Naive thymus-derived CD4-positive, alpha-beta T cell (primary cell): ENCODE results near the gene NR2F2. TPM values are rescaled to one million over a fixed set of nuclear protein-coding genes. Genes with fewer than 3 reads are reported as not detected.

Source experiments
- ATAC-seq: fragments of 150-1000 bp; cut with Tn5 transposase; 2 replicates; pipeline ENCODE4 v1.10.0; 2021; ENCODE audit warnings: mild to moderate bottlenecking, moderate library complexity
- CTCF ChIA-PET: fragments of 350-600 bp; sonication (Branson Sonifier 250); formaldehyde crosslinking; loops from one replicate; lab custom pipeline; 2021; ENCODE audit warnings: antibody characterized with exemption; lab: Charles Lee
- POLR2A ChIA-PET: fragments of 350-600 bp; sonication (Branson Sonifier 250); formaldehyde crosslinking; loops from one replicate; lab custom pipeline; 2021; ENCODE audit warnings: antibody characterized with exemption, inconsistent platforms; lab: Charles Lee
- DNase-seq, 9 donors: peaks; one replicate each; pipeline versions ENCODE4 v3.0.0 to v3.0.0-alpha.2; 2020 to 2022; ENCODE audit warnings: mixed read lengths in 1 of 9
- H3K27ac ChIP-seq: one replicate; pipeline ENCODE4 v1.7.0; 2013; ENCODE audit warnings: mild to moderate bottlenecking, low read depth, low read length, moderate library complexity
- H3K27me3 ChIP-seq, 2 donors: one replicate each; pipeline ENCODE4 v1.7.0; 2013; ENCODE audit warnings: low read length in 2 of 2, mild to moderate bottlenecking in 2 of 2, moderate library complexity in 2 of 2; ENCODE audit not compliant: control insufficient read depth in 2 of 2, insufficient read depth in 2 of 2
- H3K36me3 ChIP-seq, 3 experiments: 1 replicate in 2 of 3; 2 replicates in 1 of 3; pipeline ENCODE4 v1.7.0; 2013; ENCODE audit warnings: low read length in 3 of 3, mild to moderate bottlenecking in 3 of 3, moderate library complexity in 1 of 3; ENCODE audit not compliant: insufficient read depth in 3 of 3, control insufficient read depth in 2 of 3
- H3K4me1 ChIP-seq, 2 donors: one replicate each; pipeline ENCODE4 v1.7.0; 2013; ENCODE audit warnings: low read length in 2 of 2, mild to moderate bottlenecking in 2 of 2, moderate library complexity in 1 of 2; ENCODE audit not compliant: control insufficient read depth in 2 of 2, insufficient read depth in 2 of 2
- H3K4me3 ChIP-seq: 2 replicates; pipeline ENCODE4 v1.7.0; 2013; ENCODE audit warnings: mild to moderate bottlenecking, low read length
- H3K9me3 ChIP-seq, 3 experiments: 1 replicate in 2 of 3; 2 replicates in 1 of 3; pipeline ENCODE4 v1.7.0; 2013; ENCODE audit warnings: low read length in 3 of 3; ENCODE audit not compliant: control insufficient read depth in 2 of 3
- H3K27ac Mint-ChIP-seq, 9 donors: one replicate each; pipeline ENCODE4 v1.8.0; 2020 to 2022; ENCODE audit warnings: mixed read lengths in 9 of 9, mild to moderate bottlenecking in 8 of 9, moderate library complexity in 5 of 9, inconsistent platforms in 2 of 9
- H3K27me3 Mint-ChIP-seq, 5 donors: one replicate each; pipeline ENCODE4 v1.8.0; 2021 to 2022; ENCODE audit warnings: mixed read lengths in 5 of 5, mild to moderate bottlenecking in 1 of 5
- H3K36me3 Mint-ChIP-seq, 5 donors: one replicate each; pipeline ENCODE4 v1.8.0; 2020 to 2022; ENCODE audit warnings: mixed read lengths in 5 of 5, mild to moderate bottlenecking in 3 of 5, inconsistent platforms in 1 of 5
- H3K4me1 Mint-ChIP-seq, 7 donors: one replicate each; pipeline ENCODE4 v1.8.0; 2020 to 2022; ENCODE audit warnings: mixed read lengths in 7 of 7, mild to moderate bottlenecking in 3 of 7, inconsistent platforms in 1 of 7
- H3K4me3 Mint-ChIP-seq, 10 donors: one replicate each; pipeline ENCODE4 v1.8.0; 2020 to 2022; ENCODE audit warnings: mild to moderate bottlenecking in 10 of 10, mixed read lengths in 10 of 10, moderate library complexity in 6 of 10, inconsistent platforms in 2 of 10
- H3K9me3 Mint-ChIP-seq, 11 donors: one replicate each; pipeline ENCODE4 v1.8.0; 2020 to 2022; ENCODE audit warnings: mixed read lengths in 11 of 11, mild to moderate bottlenecking in 4 of 11, inconsistent platforms in 1 of 11, moderate library complexity in 1 of 11
- intact Hi-C, 2 donors: fragments of 100-400 bp; cut with micrococcal nuclease; formaldehyde crosslinking; loops; one replicate each; pipeline ENCODE4 v1.15.1; 2023
- polyA plus RNA-seq, 2 donors: library from polyadenylated mRNA; unstranded; fragments of 300-500 nt; fragmentation: Illumina TruSeq; gene quantifications; one replicate each; pipeline ENCODE4 v1.2.3, GENCODE V29; 2021
- total RNA-seq, 6 experiments: library from RNA in 5 of 6; stranded (reverse) in 5 of 6; gene quantifications; 1 replicate in 5 of 6; 2 replicates in 1 of 6; pipeline ENCODE4 v1.2.3 and lab custom pipeline; 2021 to 2026

Gene NR2F2
- total RNA-seq (not detected), polyA plus RNA-seq (not detected), total RNA-seq (lab: John Stamatoyannopoulos, UW) (not detected)

DNA sequence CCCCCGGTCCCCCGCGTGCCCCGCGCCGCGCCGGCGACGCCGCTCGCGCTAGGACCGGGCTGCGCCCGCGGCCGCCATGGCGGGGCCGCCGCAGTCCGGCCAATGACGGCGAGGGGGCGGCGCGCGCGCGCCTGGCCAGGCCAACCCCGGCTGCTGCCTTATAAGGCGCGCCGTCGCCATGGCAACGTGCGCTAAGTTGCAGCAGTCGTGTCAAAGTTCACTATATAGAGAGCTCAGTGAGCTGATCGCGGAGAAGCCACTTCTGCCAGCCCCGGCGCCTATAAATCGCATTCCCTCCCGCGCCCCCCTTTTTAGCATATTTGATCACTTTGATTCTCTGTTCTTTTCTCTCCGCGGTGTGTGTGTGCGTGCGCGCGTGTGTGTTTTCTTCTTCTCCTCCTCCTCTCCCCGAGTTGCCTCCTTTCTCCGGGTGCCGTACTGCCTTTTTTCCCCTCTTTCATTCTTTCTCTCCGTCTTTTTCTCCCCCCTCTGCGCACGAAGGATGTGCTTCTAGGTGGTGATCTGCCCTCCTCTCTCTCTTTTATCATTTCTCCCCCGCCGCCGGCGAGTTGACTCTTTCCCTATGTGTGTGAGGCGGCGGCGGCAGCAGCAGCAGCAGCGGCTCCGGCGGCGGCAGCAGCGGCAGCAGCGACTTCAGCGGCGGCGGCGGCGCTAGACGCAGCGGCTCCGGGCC, at the start of gene NR2F2:
Gene NR2F2 (plus strand): TSS at position 251 of the 694 bp plus-strand sequence. CDS start 1,406 bp downstream, outside the sequence.
- H3K9me3 Mint-ChIP-seq: peaks cover 0 to 51% (median 16%) of the 10 kb centered on the region in 11 donors
- peak; percentile 75 for ATAC-seq
- Histone ChIP-seq H3K36me3 (no peaks in the 10 kb centered on the region), H3K9me3 (peaks cover 0 to 7% (median 0%) of the 10 kb centered on the region in 3 experiments), H3K27ac (no peak within 1 kb of the TSS), H3K4me3 (peak within 1 kb of the TSS; percentile 44), H3K4me1 (peaks cover 0 to 3% of the 10 kb centered on the region in 2 donors), H3K27me3 (peaks cover 0 to 43% of the 10 kb centered on the region in 2 donors)
- ChIA-PET CTCF (no interaction called here), POLR2A (no interaction called here)
- intact Hi-C loops: loop anchor here in 1 of 2 donors (2.0 kb wide), 2 partner anchors 14 to 28 kb away; no protein-coding TSS in a partner anchor
- peak in 6 of 9 donors; percentile 9 to 31 (median 18) for DNase-seq
- peaks cover 69 to 88% (median 83%) of the 10 kb centered on the region in 5 donors for H3K27me3 Mint-ChIP-seq
- H3K4me1 Mint-ChIP-seq: peaks cover 17 to 48% (median 27%) of the 10 kb centered on the region in 7 donors
- peak within 1 kb of the TSS in 4 of 9 donors; percentile 32 to 87 (median 84) for H3K27ac Mint-ChIP-seq
- peaks cover 0 to 13% (median 4%) of the 10 kb centered on the region in 5 donors for H3K36me3 Mint-ChIP-seq
- H3K4me3 Mint-ChIP-seq: peak within 1 kb of the TSS; percentile 82 to 92 (median 88)

DNA sequence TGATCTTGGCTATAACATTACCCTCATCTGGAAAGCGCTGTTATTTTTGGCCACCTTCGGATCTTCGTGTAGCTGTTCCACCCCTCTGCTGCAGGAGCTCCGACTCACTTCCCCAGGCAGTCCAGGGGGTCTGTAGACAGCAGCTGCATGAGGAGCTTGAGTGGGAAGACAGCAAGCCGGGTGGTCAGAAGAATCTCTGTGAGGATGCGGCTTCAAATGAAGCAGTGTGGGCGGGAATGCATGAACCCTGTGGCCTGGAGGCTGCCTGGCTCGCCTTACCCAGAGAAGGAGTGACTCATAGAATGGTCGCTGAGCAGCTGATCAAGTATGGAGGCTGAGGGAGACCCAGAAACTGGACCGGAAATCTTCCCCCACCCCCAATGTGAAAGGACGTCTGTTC, 45.2 kb upstream of the NR2F2 start:
- Mint-ChIP-seq H3K9me3 (peaks cover 0 to 19% (median 5%) of the 10 kb centered on the region in 11 donors), H3K36me3 (peaks cover 0 to 5% (median 0%) of the 10 kb centered on the region in 5 donors), H3K4me3 (peak overlapping the region in 1 of 10 donors; percentile 45), H3K4me1 (no peaks in the 10 kb centered on the region), H3K27ac (no peak overlapping the region), H3K27me3 (peaks cover 0 to 54% (median 25%) of the 10 kb centered on the region in 5 donors)
- H3K36me3 ChIP-seq: no peaks in the 10 kb centered on the region
- no peaks in the 10 kb centered on the region for H3K9me3 ChIP-seq
- CTCF ChIA-PET: no interaction called here
- H3K27ac ChIP-seq: no peak overlapping the region
- H3K27me3 ChIP-seq: no peaks in the 10 kb centered on the region
- intact Hi-C loops: no loop called here
- POLR2A ChIA-PET: no interaction called here
- DNase-seq (no peak), ATAC-seq (no peak)
- H3K4me3 ChIP-seq: no peak overlapping the region
- no peaks in the 10 kb centered on the region for H3K4me1 ChIP-seq

DNA sequence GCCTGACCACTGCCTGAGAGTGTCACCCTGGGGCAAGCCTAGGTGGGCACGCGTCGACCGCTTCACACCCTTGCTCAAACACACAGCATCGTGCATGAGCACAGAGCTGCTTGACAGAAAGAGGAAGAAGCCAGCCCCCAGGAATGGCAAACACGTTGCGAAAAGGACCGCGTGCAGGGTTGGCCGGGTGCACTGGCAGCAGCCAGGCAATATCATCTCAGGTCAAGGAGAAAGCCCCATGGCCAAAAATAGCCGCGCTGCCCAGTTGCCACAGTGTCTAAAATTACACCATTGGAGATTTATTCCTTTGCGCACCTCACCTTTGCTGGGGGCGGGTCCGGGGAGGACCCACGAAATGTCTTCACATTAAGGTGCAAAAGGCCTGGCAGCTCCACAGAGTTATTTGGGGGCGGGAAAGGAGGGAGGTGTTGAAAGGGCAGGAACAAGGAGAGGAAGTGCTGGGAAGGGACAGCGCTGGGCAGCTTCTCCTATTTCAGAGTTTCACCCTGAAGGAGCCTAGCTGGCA, 44.7 kb upstream of the NR2F2 start:
- no peaks in the 10 kb centered on the region for H3K4me1 Mint-ChIP-seq
- Histone ChIP-seq H3K4me3 (no peak overlapping the region), H3K36me3 (no peaks in the 10 kb centered on the region), H3K4me1 (no peaks in the 10 kb centered on the region), H3K9me3 (no peaks in the 10 kb centered on the region), H3K27me3 (no peaks in the 10 kb centered on the region), H3K27ac (no peak overlapping the region)
- POLR2A ChIA-PET: no interaction called here
- CTCF ChIA-PET: no interaction called here
- peaks cover 0 to 17% (median 5%) of the 10 kb centered on the region in 11 donors for H3K9me3 Mint-ChIP-seq
- no peak for ATAC-seq
- H3K27ac Mint-ChIP-seq: no peak overlapping the region
- peaks cover 0 to 5% (median 0%) of the 10 kb centered on the region in 5 donors for H3K36me3 Mint-ChIP-seq
- H3K4me3 Mint-ChIP-seq: no peak overlapping the region
- intact Hi-C loops: no loop called here
- H3K27me3 Mint-ChIP-seq: peaks cover 0 to 54% (median 28%) of the 10 kb centered on the region in 5 donors
- no peak for DNase-seq

DNA sequence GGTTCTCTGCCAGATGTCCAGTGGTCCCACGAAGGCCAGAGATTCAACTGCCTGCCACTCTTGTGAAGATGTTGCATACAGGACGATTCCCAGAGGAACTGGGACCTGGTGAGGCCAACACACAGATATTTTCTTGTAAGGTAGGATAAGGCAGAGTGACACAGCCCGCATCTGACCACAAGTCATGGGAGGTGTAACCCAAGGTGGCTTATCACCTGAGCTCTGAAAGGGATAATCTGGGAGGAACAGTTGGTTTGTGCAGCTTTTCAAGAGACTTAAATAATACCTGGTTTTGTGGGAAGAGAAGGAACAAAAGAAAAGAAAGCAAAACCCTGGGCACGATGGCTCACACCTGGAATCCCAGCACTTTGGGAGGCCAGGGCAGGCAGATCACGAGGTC, 39.8 kb upstream of the NR2F2 start:
- Histone ChIP-seq H3K9me3 (no peaks in the 10 kb centered on the region), H3K4me3 (no peak overlapping the region), H3K4me1 (no peaks in the 10 kb centered on the region), H3K36me3 (no peaks in the 10 kb centered on the region), H3K27me3 (no peaks in the 10 kb centered on the region), H3K27ac (no peak overlapping the region)
- intact Hi-C loops: no loop called here
- H3K27me3 Mint-ChIP-seq: peaks cover 0 to 45% (median 31%) of the 10 kb centered on the region in 5 donors
- peaks cover 0 to 3% (median 0%) of the 10 kb centered on the region in 5 donors for H3K36me3 Mint-ChIP-seq
- ATAC-seq (no peak), DNase-seq (no peak)
- CTCF ChIA-PET: interaction anchor here (0.6 kb wide), 1 partner anchor 19 kb away, joined by 6 read pairs; no protein-coding TSS in a partner anchor
- H3K4me1 Mint-ChIP-seq: no peaks in the 10 kb centered on the region
- H3K9me3 Mint-ChIP-seq: peaks cover 0 to 7% (median 0%) of the 10 kb centered on the region in 11 donors
- H3K4me3 Mint-ChIP-seq: no peak overlapping the region
- POLR2A ChIA-PET: no interaction called here
- H3K27ac Mint-ChIP-seq: no peak overlapping the region

DNA sequence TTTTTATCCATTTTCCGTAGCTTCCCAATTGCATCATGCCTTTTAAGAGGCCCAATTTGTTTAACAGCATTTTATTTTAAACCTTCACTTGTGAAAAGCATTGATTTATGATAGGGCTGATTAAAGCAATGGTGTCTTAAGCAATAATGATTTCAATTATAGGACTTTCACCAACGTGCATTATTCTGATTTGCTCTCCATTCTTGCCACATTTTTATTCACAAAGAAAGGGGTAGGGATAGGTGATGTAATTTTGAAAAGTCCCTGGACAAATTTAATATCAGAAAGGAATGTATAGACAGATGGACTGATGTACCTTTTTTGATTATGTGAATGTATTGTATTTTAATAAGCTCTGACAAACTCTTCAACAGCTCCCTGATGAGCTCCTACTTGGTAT, 37.9 kb upstream of the NR2F2 start:
- Histone ChIP-seq H3K27ac (no peak overlapping the region), H3K4me3 (no peak overlapping the region), H3K9me3 (no peaks in the 10 kb centered on the region), H3K4me1 (no peaks in the 10 kb centered on the region), H3K27me3 (no peaks in the 10 kb centered on the region), H3K36me3 (no peaks in the 10 kb centered on the region)
- peaks cover 0 to 15% (median 3%) of the 10 kb centered on the region in 11 donors for H3K9me3 Mint-ChIP-seq
- POLR2A ChIA-PET: no interaction called here
- no peak overlapping the region for H3K4me3 Mint-ChIP-seq
- CTCF ChIA-PET: no interaction called here
- peaks cover 0 to 33% (median 29%) of the 10 kb centered on the region in 5 donors for H3K27me3 Mint-ChIP-seq
- H3K27ac Mint-ChIP-seq: no peak overlapping the region
- DNase-seq: no peak
- ATAC-seq: no peak
- H3K36me3 Mint-ChIP-seq: peaks cover 0 to 3% (median 0%) of the 10 kb centered on the region in 5 donors
- intact Hi-C loops: no loop called here
- no peaks in the 10 kb centered on the region for H3K4me1 Mint-ChIP-seq

DNA sequence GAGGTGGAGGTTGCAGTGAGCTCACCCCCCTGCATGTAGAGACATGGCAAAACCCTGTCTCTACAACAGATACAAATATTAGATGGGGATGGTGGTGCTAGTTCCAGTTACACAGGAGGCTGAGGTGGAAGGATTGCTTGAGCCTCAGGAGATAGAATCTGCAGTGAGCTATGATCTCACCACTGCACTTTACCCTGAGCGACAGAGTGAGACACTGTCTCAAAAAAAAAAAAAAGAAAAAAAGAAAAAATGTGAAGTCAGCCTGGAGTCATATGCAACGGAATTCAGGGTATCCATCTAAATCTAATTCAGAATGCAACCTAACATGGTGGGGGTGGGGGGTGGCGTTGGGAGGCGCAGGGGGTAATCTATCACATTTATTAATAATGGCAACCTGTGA, 37.1 kb upstream of the NR2F2 start:
- Histone ChIP-seq H3K4me3 (no peak overlapping the region), H3K4me1 (no peaks in the 10 kb centered on the region), H3K9me3 (no peaks in the 10 kb centered on the region), H3K27me3 (no peaks in the 10 kb centered on the region), H3K27ac (no peak overlapping the region), H3K36me3 (no peaks in the 10 kb centered on the region)
- no peak for DNase-seq
- ChIA-PET POLR2A (no interaction called here), CTCF (no interaction called here)
- no peak for ATAC-seq
- Mint-ChIP-seq H3K4me1 (no peaks in the 10 kb centered on the region), H3K4me3 (no peak overlapping the region), H3K27me3 (peaks cover 0 to 33% (median 29%) of the 10 kb centered on the region in 5 donors), H3K27ac (no peak overlapping the region), H3K36me3 (peaks cover 0 to 7% (median 0%) of the 10 kb centered on the region in 5 donors), H3K9me3 (peaks cover 0 to 23% (median 6%) of the 10 kb centered on the region in 11 donors)
- intact Hi-C loops: no loop called here
